ENCODE data around the gene COL18A1.
"Not testable (repeated sequence)": the region's sequence is repeated elsewhere in the genome, so short reads cannot be mapped to it uniquely, and the experiment has no call there.

The COL18A1 gene

DNA sequence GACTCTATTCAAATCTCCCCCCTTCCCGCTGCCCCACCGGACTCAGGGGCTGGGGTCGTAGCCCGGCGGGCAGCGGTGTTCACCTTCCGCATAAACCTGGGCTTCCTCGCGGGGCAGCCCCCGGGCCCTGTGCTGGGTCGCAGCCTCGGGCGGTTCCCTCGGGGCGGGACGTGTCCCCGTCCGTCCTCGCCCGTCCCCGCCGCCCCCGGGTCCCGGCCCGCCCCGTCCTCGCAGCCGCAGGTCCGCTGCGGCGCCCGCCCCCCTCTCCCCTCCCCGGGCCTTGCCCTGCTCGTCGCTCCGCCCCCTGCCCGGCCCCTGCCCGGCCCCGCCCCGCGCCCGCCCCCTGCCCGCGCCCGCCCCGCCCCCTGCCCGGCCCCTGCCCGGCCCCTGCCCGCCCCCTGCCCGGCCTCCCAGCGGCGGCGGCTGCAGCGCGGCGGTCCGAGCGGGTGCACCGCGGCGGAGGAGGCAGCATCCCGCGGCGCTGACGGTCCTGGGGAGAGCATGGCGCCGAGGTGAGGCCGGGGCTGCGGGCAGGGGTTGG, at the start of gene COL18A1:
Gene COL18A1 (plus strand): TSS at position 436 of the 541 bp plus-strand sequence. CDS start 66 bp downstream, at position 502.
- DNase-seq (ENCODE audit: low read depth): no peak

DNA sequence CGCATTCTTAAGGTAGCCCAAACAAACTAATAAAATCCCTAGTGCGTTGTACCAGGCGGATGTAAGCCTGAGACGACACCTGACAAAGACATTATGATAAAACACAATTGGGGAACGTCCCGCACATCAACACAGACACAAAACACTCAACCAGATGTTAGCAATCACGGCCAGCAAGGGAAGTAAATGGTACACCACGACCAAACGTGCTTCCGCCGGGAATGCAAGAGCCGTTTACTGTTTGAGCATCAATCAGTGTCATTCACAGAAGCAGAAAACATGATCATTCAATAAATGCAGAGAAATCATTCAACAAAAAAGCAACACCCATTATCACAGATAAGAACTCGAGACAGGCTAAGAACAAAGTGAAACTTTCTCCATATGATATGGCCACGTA, 49.4 kb upstream of the COL18A1 start:
- DNase-seq (ENCODE audit: low read depth): no peak

DNA sequence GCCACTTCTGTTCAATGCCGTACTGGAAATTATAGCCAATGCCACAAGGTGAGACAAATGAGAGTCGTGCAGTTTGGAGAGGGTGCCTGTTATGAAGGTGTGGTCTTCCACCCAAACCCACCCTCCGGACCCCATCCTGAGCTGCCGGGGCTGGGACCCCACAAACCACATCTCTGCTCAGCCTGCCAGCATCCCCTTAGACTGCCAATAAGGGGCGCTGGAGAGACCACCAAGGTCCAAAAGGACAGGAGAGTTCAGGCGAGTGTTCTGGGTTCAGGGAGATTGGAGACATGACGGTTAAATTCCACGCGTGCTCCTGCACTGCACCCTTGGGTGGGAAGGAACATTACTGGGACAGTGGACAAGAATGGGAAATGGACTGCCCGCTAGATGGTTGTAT, 48.7 kb upstream of the COL18A1 start:
- DNase-seq (ENCODE audit: low read depth): no peak

DNA sequence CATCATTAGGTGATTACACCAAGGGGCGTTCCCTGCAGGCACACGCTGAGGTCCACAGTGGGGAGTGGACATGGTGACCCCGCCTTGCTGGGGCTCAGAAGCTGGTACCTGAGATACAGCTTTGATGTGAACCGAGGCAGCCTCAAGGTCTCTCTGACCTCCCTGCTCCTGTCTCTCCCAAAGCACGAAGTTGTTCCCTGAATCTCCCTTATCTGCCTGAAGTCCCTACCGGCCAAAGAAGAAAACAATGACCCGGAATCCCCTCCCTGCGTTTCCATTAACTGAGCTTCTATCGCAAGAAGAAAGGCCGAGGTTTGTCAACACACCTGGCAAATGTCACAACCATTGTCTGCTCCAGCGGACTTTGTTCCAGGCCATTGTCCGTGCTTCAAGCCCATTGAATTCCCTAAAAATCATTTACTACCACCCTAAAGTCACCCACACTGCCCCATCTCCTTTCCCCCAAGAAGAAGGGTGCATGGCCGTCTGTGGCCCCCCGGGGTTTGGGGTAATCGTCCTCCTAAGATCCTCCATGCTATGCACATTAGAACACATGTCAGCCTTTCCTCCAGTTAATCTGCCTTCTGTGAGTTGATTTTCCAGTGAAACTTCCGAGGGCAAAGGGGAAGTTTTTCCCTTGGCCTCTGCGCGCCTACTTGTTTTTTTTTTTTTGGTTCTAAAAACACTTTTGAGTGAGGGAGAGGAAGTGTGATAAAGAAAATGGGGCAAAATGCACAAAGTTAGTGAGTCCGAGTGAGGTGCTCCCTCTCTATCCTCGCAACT, 48.1 kb upstream of the COL18A1 start:
- DNase-seq (ENCODE audit: low read depth): no peak

DNA sequence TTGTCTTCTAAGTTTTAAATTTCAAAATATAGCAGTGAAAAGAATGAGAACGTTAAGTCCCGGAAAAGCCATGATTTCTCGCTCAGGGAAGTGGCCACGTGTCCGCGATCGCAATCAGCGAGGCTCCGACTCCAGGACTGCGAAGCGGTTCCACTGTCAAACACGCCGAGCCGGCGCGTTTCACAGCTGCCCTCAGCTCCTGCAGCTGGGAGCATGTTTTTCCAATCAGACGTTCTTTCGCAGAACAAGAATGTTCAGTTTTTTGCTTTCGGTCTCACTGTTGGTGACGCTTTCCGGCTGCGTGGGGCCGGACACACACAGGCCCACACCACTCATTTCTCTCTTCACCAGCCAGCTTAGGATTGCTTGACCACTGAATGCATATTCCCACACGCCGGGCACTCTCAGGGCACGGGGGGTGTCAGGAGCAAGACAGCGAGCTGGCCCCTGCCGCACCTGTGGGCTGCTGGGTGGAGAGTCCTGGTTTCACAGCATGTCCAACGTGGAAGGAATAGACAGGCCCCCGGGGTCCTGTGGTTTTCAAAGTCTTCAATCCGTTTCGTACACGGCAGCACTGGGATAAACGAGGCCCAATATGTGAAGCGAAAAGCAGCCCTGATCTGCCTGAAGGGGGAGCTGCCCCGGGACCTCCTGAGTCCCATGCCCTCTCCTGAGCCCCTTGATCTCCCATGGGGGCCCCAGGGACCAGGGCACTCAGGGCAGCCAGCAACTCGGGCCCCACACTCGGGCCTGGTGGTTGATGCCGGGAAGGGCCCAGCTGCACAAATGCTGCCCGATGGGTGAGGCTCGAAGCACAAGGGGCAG, 47.3 kb upstream of the COL18A1 start:
- no peak for DNase-seq (ENCODE audit: low read depth)

DNA sequence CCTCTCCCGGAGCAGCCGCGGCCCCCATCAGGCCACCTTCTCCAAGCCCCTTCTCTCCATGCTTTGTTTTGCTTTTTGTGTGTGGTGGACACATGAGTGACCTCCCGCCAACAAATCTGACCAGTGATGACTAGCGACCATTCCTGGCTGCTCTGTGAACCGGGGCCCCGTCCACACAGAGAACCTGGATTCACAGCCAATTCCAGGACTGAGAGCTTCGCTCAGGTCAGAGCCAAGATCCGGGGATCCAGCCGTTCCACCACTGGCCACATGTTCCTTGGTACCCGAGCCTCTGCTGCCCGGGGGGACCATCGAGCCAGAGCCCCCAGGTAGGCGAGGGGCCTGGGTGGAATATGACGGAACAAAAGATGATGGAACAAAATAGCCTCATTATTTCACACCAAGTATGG, 46.7 kb upstream of the COL18A1 start:
- no peak for DNase-seq (ENCODE audit: low read depth)

DNA sequence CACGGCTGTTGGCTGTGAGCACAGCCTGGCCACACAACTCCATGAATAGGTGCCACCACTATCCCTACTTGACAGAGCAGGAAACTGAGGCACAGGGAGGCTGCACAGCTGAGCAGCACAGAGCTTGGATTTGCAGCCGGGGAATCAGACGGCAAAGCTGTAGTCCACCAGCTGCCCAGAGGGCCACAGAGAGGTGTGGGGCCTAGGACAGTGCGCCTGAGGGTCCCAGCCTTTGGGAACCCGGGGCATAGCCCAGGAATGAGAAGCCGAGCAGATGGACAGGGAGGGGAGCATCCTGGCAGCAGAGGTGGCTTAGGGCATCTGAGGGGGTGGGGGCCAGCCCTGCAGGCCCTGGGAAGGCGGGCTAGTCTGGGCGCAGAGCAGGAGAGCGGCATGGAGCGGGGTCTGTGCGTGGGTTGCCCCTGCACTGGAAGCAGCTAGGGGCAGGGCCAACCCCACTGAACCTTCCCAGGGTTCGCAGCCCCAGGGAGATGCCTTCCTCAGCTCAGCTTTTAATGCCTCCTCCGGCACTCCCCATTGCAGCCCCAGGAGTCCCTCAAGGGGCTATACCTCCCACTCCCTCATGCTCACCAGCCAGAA, 46.2 kb upstream of the COL18A1 start:
- DNase-seq (ENCODE audit: low read depth): no peak

DNA sequence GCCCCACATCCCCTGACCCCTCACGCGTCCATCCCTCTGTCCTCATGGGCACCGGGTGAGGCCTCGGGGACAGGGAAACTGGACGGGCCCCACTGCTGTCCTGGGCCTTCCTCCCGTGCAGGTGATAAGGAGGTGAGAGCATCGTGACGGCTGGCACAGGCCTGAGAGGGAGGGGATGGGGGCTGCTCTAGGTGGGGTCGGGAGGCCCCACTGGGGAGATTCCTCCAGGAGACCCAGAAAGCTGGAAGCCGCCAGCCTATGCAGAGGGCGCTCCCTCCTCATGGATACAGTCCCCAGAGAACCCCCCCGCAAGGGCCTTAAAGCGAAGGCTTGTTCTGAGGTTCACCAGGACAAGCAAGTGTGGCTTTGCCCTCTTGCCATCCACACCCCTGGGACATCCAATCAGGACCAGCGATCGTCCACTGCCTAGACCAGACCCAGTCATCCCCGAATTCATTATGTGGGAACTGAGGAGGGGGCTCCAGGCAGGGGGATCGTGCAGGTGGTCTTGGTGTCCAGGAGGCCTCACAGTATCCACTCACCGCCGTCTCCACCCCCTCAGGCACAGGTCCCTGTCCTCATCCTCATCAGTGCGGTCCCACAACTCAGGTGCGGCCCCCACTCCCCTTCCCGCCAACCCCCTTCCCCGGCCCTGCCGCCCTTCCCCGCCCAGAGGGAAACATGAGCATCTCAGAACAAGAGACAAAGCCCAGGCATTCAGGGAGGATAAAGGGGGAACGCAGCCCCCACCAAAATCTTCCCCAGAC, 45.3 kb upstream of the COL18A1 start:
- no peak for DNase-seq (ENCODE audit: low read depth)

DNA sequence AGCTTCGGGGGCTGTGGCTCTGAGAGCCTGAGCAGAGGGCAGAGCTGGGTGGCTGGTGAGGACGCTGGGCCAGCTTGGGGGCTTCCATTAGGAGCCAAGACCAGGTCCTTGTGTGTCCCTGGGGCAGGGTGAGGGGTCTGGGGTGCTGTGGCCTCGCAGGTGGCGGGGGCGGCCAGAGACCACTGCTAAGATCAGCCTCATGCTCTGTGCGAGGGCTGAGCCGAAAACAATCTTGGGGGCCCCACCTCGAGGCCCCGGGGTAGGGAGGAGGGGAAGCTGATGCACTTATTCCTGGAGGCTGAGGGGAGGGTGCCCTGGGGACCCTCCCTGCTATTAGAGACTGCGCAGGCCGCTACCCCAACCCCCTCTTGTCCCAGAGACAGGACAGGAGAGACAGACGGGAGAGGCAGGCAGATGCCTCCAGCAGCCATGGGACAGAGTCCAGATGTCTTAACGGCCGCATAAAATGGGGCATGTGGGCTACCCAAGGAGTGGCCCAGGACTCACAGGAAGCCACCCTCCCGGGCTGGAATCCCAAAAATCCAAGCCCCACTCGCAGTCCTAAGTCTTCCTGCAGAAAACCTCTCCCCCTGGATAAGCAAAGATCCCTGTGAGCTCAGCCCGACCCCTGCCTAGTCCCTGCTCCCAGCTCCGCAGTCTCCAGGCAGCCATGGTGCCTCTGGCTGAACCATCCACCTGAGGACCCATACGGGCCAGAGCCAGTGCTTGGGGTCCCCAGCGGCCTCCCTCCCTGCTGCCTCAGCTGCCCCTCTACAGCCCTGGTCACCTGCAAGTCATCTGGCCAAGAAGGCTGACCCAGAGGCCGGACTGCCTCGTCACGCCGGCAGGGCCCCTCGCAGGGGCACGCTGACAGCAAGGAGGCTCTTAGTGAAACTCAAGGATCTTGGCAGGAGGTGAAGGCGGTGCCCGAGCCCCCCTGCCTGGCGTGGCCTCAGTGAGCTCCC, 43.6 kb upstream of the COL18A1 start:
- DNase-seq (ENCODE audit: low read depth): no peak

DNA sequence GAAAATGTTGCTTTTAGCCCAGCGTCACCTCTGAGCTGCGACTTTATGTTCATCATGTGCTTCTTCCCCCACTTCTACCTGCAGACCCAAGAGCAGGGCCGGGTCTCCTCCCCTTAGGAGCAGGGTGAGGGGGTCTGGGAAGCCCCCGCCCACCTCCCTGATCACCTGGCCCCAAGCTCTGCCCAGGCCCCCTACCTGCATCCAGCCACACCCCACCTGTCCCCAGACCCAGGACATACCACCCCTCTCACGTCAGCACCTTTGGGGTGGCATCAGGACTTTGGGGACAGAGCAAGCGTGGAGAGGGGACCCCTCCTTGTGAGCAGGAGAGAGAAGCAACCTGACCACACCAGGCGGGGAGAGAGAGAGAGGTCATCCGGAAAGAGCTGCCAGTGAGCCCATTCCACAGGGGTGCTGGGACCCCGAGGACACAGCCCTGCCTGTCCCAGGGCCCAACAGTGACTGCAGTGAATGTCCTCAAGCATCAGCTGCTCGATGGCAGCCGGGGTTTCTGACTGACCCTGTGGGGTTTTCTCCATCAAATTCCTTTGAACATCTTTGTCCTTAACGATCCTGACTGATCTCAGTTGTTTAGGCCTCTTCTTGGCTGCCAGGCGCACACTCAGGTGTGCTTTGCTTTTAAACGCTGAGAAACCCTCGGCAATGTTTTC, 42.8 kb upstream of the COL18A1 start:
- DNase-seq (ENCODE audit: low read depth): no peak

DNA sequence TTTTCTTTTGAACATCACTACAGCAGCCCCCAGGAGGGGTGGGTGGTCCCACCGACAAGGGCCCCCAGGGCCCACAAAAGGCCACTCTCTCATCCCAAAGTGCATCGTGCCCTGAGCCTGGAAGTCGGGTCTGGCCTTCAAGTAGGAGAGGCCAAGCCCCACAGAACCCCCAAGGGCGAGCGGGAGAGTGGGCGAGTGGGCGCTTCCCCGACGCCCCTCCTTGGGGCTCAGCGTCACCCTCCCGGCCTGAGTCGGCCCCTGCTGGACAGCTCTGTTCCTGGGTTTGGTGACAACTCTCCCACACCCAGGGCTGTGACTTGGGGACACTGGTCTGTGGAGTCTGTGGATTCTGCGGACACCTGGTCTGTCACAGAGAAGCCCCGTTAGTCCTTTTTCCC, 42.2 kb upstream of the COL18A1 start:
- DNase-seq (ENCODE audit: low read depth): no peak

DNA sequence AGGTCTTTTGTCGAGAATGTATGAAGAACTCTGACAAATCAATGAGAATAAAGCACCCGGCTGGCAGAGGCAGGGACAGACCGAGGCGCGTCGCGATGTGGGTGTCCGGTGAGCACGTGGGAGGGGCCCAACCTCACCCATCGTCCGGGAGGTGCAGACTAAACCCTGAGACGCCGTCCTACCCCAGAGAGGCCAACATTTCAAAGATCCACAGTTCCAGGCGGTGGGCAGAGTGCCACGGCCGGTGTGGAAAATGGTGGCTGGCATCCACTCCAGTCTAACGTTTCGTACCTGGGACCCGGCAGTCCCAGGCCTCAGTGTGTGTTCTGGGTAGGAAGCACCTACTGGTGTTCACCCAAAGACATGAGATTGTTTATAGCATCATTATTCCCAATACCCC, 41.7 kb upstream of the COL18A1 start:
- not testable (repeated sequence) for DNase-seq (ENCODE audit: low read depth)

DNA sequence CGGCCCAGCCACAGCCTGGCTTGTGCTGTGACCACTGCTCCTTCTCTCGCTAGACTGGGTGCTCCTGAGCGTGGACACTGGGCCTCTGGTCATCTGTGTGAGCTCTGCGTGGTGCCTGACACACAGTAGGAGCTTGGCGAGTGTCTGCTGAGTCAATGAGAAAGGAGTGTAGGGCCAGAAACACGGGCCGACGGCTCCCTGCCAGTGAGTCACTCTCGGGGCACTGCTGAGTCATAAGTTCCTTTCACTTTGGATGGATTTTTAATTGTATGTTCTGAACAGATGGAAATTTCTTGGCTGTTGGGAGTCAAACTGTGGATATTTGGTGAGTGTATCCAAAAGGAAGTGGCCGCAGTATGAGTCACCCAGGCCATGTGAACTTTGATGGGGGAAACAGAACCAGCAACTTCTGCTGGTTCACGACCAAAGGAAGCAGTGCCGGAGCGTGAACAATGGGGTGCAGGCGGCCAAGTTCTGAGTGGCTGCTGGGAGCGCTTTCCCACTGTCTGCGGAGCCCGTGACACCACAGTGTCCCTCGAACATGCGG, 41.0 kb upstream of the COL18A1 start:
- peak; percentile 94 for DNase-seq (ENCODE audit: low read depth)

DNA sequence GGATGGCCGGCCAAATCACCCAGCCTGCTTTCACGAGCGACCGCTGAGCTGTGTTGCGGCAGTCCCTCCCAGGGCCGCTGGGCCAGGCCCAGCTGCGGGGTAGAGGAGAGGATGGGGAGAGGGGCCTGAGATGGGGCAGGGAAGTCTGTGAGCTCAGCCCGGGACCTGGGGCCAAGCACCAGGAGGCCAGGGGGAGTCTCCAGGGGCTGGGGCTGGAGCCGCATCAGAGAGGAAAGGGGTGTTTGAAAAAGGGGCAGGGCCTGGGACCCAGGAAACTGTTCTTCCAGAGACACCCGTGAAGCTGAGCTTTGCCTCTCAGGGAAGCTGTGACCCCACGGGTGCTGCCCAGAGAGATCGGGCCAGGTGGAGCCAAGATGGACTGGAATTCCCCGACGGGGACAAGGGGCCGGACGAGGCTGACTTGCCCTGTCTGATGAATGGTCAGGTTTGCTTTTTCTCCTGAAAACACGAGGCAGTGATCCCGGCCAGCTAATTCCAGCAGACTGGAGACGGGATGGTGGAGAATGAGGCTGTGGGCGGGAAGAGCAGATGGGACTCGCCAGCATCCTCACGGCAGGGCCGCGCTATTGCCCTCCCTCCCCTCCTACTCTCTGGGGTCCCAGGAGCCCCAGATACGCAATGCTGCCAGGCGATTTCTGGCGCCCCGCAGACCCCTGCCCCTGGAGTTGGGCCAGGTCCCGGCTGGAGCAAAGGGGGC, 40.3 kb upstream of the COL18A1 start:
- peak; percentile 26 for DNase-seq (ENCODE audit: low read depth)

DNA sequence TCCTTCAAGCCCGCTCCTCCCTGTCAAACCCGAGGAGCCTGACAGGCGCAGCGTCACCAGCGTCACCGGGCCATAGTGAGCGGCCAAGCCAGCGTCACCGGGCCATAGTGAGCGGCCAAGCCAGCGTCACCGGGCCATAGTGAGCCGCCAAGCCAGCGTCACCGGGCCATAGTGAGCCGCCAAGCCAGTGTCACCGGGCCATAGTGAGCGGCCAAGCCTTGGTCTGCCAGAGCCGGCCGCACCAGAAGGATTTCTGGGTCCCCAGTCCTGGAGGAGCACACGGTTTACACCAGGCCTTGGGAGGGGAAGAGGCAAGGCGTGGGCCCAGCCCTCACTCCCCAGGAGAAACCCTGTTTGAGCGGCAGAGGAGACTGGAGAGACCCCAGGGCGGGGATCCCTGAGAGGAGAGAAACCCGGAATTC, 39.8 kb upstream of the COL18A1 start:
- DNase-seq (ENCODE audit: low read depth): no peak

DNA sequence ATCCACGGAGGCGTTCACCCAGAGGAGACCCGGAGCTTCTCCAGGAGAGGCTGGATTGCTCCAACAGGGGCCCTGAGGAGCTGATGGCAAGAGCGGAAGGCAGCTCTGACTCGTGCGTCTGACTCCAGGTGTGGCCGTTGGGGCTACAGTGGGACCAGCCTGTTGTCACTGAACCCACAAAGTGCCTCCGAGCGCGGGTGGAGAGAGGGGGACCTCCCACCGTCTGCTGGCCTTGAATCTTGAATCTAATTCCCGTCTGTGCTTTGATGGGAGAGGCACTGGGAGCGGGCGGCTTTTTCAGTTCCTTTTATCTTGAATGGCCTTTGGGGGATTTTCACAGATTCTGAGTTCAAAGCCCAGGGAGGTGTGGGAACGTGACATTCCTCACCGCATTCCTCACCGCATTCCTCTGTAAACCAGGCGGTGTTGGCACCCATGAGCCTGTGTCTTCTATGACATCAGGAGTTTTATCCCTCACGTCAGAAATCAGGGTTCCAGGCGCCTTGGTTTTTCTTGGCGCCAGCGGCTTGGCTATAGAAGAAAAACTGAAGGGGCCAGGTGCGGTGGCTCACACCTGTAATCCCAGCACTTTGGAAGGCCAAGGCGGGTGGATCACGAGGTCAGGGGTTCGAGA, 39.2 kb upstream of the COL18A1 start:
- peak; percentile 43 for DNase-seq (ENCODE audit: low read depth)

DNA sequence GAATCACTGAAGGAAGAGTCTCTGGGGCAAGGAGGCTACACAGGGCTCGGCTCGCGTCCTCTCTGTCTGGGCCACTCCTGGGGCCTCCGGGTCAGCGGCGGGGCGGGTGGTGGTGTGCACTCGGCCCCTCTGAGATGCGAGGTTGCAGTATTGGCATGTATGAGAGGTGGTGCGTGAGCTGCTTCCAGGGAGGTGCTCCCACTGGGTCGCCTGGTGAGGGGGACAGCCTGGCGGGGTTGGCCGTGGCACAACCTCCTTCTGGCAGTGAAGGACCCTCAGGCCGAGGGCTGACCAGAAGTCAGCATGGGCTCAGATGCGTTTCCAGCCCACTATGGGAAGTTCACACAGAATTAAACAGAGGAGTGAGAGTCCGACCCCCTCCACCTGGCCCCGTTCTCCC, 38.5 kb upstream of the COL18A1 start:
- DNase-seq (ENCODE audit: low read depth): no peak

DNA sequence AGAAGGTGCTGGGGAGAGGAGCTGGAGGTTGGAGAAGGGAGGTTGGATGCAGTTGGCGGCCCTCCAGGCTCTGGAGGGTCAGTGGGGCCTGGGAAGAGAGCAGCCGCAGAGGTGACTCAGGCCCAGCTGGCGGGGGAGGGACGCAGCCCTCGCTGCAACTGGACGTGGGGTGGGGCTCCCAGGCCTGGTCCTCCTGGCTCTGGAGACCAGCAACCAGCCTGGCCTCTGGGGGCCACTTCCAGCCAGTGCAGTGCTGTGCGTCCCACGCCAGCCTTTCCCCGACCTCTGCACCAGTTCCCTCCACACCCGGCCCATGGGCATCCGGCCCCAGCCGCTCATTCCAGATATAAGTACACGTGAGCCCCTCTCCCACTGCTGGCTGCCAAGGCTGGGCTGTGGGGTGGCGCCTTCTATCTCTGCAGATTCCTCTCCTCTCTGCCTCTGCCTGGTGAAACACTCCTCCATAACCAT, 38.0 kb upstream of the COL18A1 start:
- DNase-seq (ENCODE audit: low read depth): peak; percentile 69

Data from non-pigmented ciliary epithelial cell (primary cell).